K562 (cell line): ENCODE results near the gene WWP2. TPM values are rescaled to one million over a fixed set of nuclear protein-coding genes. Genes with fewer than 3 reads are reported as not detected.

Source experiments
- ATAC-seq: fragments of 200-7000 bp; cut with Tn5 transposase; 3 replicates; pipeline ENCODE4 v1.9.1; 2020; ENCODE audit warnings: moderate library complexity
- BruUV-seq: library from RNA; stranded (reverse); fragments of 400-500 nt; replicated peaks from 2 replicates; lab custom pipeline; 2021; lab: Mats Ljungman, UMichigan
- CTCF ChIA-PET: fragments of 300-600 bp; formaldehyde crosslinking; extraction: SDS; loops from one replicate; lab custom pipeline; 2021; ENCODE audit warnings: low intra/inter-chr PET ratio; lab: Yijun Ruan, JAX
- POLR2A ChIA-PET: fragments of 300-600, 350-650 bp; sonication (Branson Sonifier 250); formaldehyde crosslinking; extraction: SDS; loops from one replicate; lab custom pipeline; 2021; ENCODE audit warnings: antibody characterized with exemption, inconsistent platforms; lab: Yijun Ruan, JAX
- DNase-seq, 4 experiments: peaks; one replicate each; pipeline versions ENCODE4 v3.0.0 to v3.0.0-alpha.2; 2011 to 2018; ENCODE audit warnings: low spot score in 3 of 4, mixed read lengths in 3 of 4; ENCODE audit errors: extremely low read depth in 1 of 4
- FAIRE-seq: peaks from 2 replicates; lab custom pipeline; 2011; peaks lifted over from hg19 to GRCh38; lab: Jason Lieb, UNC
- H2AFZ ChIP-seq: 2 replicates; pipeline ENCODE4 v1.6.0; 2011; ENCODE audit warnings: low read depth, low read length, control low read depth, inconsistent platforms
- H3K27ac ChIP-seq: fragments of 200-600 bp; 3 replicates; pipeline ENCODE4 v1.8.0; 2011; ENCODE audit warnings: low read depth, mild to moderate bottlenecking, control low read depth, inconsistent platforms, low read length, moderate library complexity, mixed read lengths; ENCODE audit errors: extremely low read depth
- H3K27me3 ChIP-seq, 2 experiments: fragments of 300-600 bp in 1 of 2; 2 replicates in 1 of 2; 3 replicates in 1 of 2; pipeline versions ENCODE4 v1.6.0 to v1.8.0; 2011; ENCODE audit warnings: inconsistent platforms in 2 of 2, low read length in 2 of 2, mild to moderate bottlenecking in 1 of 2, mixed read lengths in 1 of 2, moderate library complexity in 1 of 2; ENCODE audit not compliant: control insufficient read depth in 2 of 2, insufficient read depth in 2 of 2
- H3K36me3 ChIP-seq: fragments of 300-600 bp; 3 replicates; pipeline ENCODE4 v1.8.0; 2011; ENCODE audit warnings: mild to moderate bottlenecking, low read length, inconsistent platforms; ENCODE audit not compliant: control insufficient read depth, insufficient read depth
- H3K4me1 ChIP-seq, 2 experiments: fragments of 200-600 bp in 1 of 2; replicated peaks in 1 of 2; 2 replicates in 1 of 2; 3 replicates in 1 of 2; pipeline versions ENCODE4 v1.5.1 to v1.8.0; 2011; ENCODE audit warnings: inconsistent platforms in 2 of 2, low read length in 2 of 2, mild to moderate bottlenecking in 1 of 2, mixed read lengths in 1 of 2, moderate library complexity in 1 of 2; ENCODE audit not compliant: control insufficient read depth in 2 of 2, insufficient read depth in 2 of 2
- H3K4me2 ChIP-seq: 2 replicates; pipeline ENCODE4 v1.6.1; 2011; ENCODE audit warnings: low read length, control low read depth, inconsistent platforms, mixed read lengths; ENCODE audit not compliant: insufficient read depth
- H3K4me3 ChIP-seq: fragments of 200-600 bp; sonication (generic), shearing (Covaris generic); 2 replicates; pipeline ENCODE4 v1.5.1; 2016; ENCODE audit warnings: control low read depth, inconsistent platforms
- H3K79me2 ChIP-seq: fragments of 200-600 bp; 3 replicates; pipeline ENCODE4 v1.8.0; 2011; ENCODE audit warnings: low read length, inconsistent platforms; ENCODE audit not compliant: control insufficient read depth, insufficient read depth
- H3K9ac ChIP-seq, 2 experiments: 2 replicates each; pipeline versions ENCODE4 v1.6.0 to v1.6.1; 2011; ENCODE audit warnings: low read depth in 2 of 2, low read length in 2 of 2, control low read depth in 1 of 2, inconsistent platforms in 1 of 2, mild to moderate bottlenecking in 1 of 2, mixed read lengths in 1 of 2; ENCODE audit not compliant: insufficient read depth in 1 of 2
- H3K9me1 ChIP-seq: one replicate; pipeline ENCODE4 v1.6.0; 2011; ENCODE audit warnings: inconsistent platforms, mild to moderate bottlenecking, low read length, moderate library complexity; ENCODE audit not compliant: control insufficient read depth, insufficient read depth
- H3K9me3 ChIP-seq: replicated peaks from 2 replicates; pipeline ENCODE4 v1.5.1; 2011; ENCODE audit warnings: low read depth, low read length, inconsistent platforms; ENCODE audit not compliant: control insufficient read depth, insufficient read depth
- H4K20me1 ChIP-seq: replicated peaks from 2 replicates; pipeline ENCODE4 v1.6.1; 2011; ENCODE audit warnings: low read length, inconsistent platforms, mixed read lengths; ENCODE audit not compliant: control insufficient read depth, insufficient read depth
- ADNP ChIP-seq: fragments of 200-800 bp; sonication (Bioruptor generic); IDR thresholded peaks from 2 replicates; pipeline ENCODE4 v1.6.1; 2016; ENCODE audit warnings: missing genetic modification characterization, missing compliant biosample characterization
- BCOR ChIP-seq: fragments of 450-650 bp; IDR thresholded peaks from 2 replicates; pipeline ENCODE4 v1.6.1; 2016
- RBFOX2 ChIP-seq: fragments of 200-400 bp; formaldehyde crosslinking; IDR thresholded peaks from 2 replicates; pipeline ENCODE4 v1.6.1; 2017; ENCODE audit warnings: low read depth, mild to moderate bottlenecking, low read length, moderate library complexity
- RBM25 ChIP-seq: fragments of 200-400 bp; formaldehyde crosslinking; IDR thresholded peaks from 2 replicates; pipeline ENCODE4 v1.6.1; 2018; ENCODE audit warnings: low read length, low read depth, moderate library complexity; ENCODE audit not compliant: severe bottlenecking
- RCOR1 ChIP-seq, 2 experiments: IDR thresholded peaks; 2 replicates each; pipeline ENCODE4 v1.6.1; 2012; ENCODE audit warnings: low read depth in 2 of 2, low read length in 2 of 2, borderline replicate concordance in 1 of 2, improper control_type of control experiment in 1 of 2
- SUPT5H ChIP-seq: fragments of 450-650 bp; IDR thresholded peaks from 2 replicates; pipeline ENCODE4 v1.6.1; 2016
- ZNF140 ChIP-seq: fragments of 250-450 bp; sonication (Bioruptor Pico); IDR thresholded peaks from 2 replicates; pipeline ENCODE4 v1.8.0; 2021; ENCODE audit warnings: moderate library complexity, mild to moderate bottlenecking, inconsistent platforms
- WGBS: fragments of 100-300 bp; shearing (Covaris generic); methylation state at CpG from one replicate; pipeline ENCODE4 v1.1.6; 2016; ENCODE audit warnings: low coverage, mixed read lengths; ENCODE audit not compliant: insufficient coverage; ENCODE audit errors: missing lambda C conversion rate; 5-methylcytosine and 5-hydroxymethylcytosine counted together
- in situ Hi-C: fragments of 300-500 bp; cut with MboI; formaldehyde crosslinking; loops from 4 replicates; pipeline ENCODE4 v1.15.0; 2018; ENCODE audit warnings: inconsistent platforms, mixed read lengths
- intact Hi-C: fragments of 100-400 bp; cut with micrococcal nuclease; formaldehyde crosslinking; loops from 2 replicates; pipeline ENCODE4 v1.14.2; 2022
- polyA plus RNA-seq, 8 experiments: library from polyadenylated mRNA; depleted of rRNA in 4 of 8; stranded (reverse) in 5 of 8; unstranded in 3 of 8; fragments of >200 nt; fragmentation: Nextera tagmentation in 2 of 8; fragmentation: Illumina TruSeq in 1 of 8; extraction: Ambion mirVana in 2 of 8; extraction: Trizol in 1 of 8; gene quantifications; 2 replicates each; pipeline versions ENCODE4 v1.2.1 to v1.2.3, GENCODE V29; 2011 to 2014; ENCODE audit warnings: inconsistent platforms in 1 of 8, missing spikeins in 1 of 8
- total RNA-seq, 7 experiments: library from RNA; depleted of rRNA in 6 of 7; stranded (reverse); fragments of >200 nt in 6 of 7; fragmentation: Illumina TruSeq in 2 of 7; extraction: Trizol in 2 of 7; gene quantifications; 2 replicates each; pipeline versions ENCODE4 v1.2.1 to v1.2.3, GENCODE V29; 2011 to 2021; ENCODE audit warnings: low replicate concordance in 1 of 7

The WWP2 gene
- total and polyA plus RNA-seq, 9 of the 15 experiments (the other 6 are each of a cell fraction or from before 2014, with no cell fraction given): 1.9 to 34.4 (median 14.6) TPM

- BruUV-seq: no TSS peak
- no peak for DNase-seq
- Histone ChIP-seq H3K9me3 (no peaks in the 10 kb centered on the region; the same call in 1 of the 2 replicates), H3K9ac (no peak overlapping the region), H3K4me1 (peaks cover 5 to 9% of the 10 kb centered on the region in 2 experiments; a peak in 3 of 5 replicates), H3K4me2 (no peak overlapping the region), H3K27me3 (no peaks in the 10 kb centered on the region), H4K20me1 (no peaks in the 10 kb centered on the region), H3K27ac (no peak overlapping the region), H2AFZ (no peak overlapping the region), H3K9me1 (no peaks in the 10 kb centered on the region), H3K79me2 (peaks cover 58% of the 10 kb centered on the region), H3K4me3 (no peak overlapping the region), H3K36me3 (peaks cover 94% of the 10 kb centered on the region)
- intact Hi-C loops (no loop called here), in situ Hi-C loops (no loop called here)
- TF ChIP-seq SUPT5H (0 out of 2 replicates have a peak, but pooled peaks have one; percentile 15), ZNF140 (CRISPR knock-in tag) (no peak)
- ATAC-seq: no peak
- ChIA-PET POLR2A (interaction anchor here (1.2 kb wide), 1 partner anchor 10 kb away, joined by 3 read pairs; no protein-coding TSS in a partner anchor), CTCF (no interaction called here)
- 88% methylated on average over 15 of the region's 20 CpGs for WGBS
- no peak for FAIRE-seq
Observed at GRCh38 chr16:69748694-69749345, 13.3 kb upstream of the WWP2 start.

- DNase-seq: no peak
- WGBS: 0% methylated on average over 4 of the region's 4 CpGs
- no TSS peak for BruUV-seq
Observed at GRCh38 chr16:69754143-69754468, 8.0 kb upstream of the WWP2 start.

More at GRCh38 chr16:69754143-69754468, 8.0 kb upstream of the WWP2 start:
- intact Hi-C loops (loop anchor here (1.0 kb wide), 4 partner anchors 27 to 358 kb away; no protein-coding TSS in a partner anchor), in situ Hi-C loops (loop anchor here (5.0 kb wide), 1 partner anchor 42 kb away; no protein-coding TSS in a partner anchor)
- H3K9ac ChIP-seq: peak overlapping the region; percentile 97 to 99
- ChIA-PET CTCF (interaction anchor here (1.5 to 1.8 kb wide), 2 partner anchors 45 to 358 kb away, joined by 7 to 29 read pairs; no protein-coding TSS in a partner anchor), POLR2A (interaction anchor here (0.5 to 4.0 kb wide), 12 partner anchors 8 to 50 kb away, joined by 3 to 56 read pairs (median 5); partner anchors contain the start of gene NQO1)
- H3K36me3 ChIP-seq: peaks cover 42% of the 10 kb centered on the region
- H3K79me2 ChIP-seq: peaks cover 50% of the 10 kb centered on the region
- peaks cover 5 to 14% of the 10 kb centered on the region in 2 experiments; a peak in 4 of 5 replicates for H3K4me1 ChIP-seq
- no peaks in the 10 kb centered on the region for H3K27me3 ChIP-seq
- no peaks in the 10 kb centered on the region for H3K9me1 ChIP-seq
- peak overlapping the region; percentile 95 for H3K4me3 ChIP-seq
- H3K9me3 ChIP-seq: no peaks in the 10 kb centered on the region; the same call in 1 of the 2 replicates
- peak; percentile 80; the same call in 1 of the 2 replicates for TF ChIP-seq ADNP (tag)
- TF ChIP-seq RBFOX2: no peak
- peak; percentile 84 for TF ChIP-seq RBM25
- TF ChIP-seq RCOR1 (IDR thresholded peaks at IDR 0.05; ENCODE audit: borderline replicate concordance in 1 of 2, low read depth in 2 of 2, low read length in 2 of 2): peak in 1 of 2 experiments; percentile 63; a peak in 2 of 4 replicates
- peak; percentile 58; the same call in 1 of the 2 replicates for TF ChIP-seq BCOR
- ATAC-seq (no peak), FAIRE-seq (no peak)
- H3K27ac ChIP-seq: peak overlapping the region; percentile 84
- no peaks in the 10 kb centered on the region for H4K20me1 ChIP-seq
- H3K4me2 ChIP-seq: peak overlapping the region; percentile 98
- peak overlapping the region; percentile 94 for H2AFZ ChIP-seq
